Body of pancreas (tissue), 4 donors: ENCODE results near the gene LRRC10B. TPM values are rescaled to one million over a fixed set of nuclear protein-coding genes. Genes with fewer than 3 reads are reported as not detected.

Source experiments
- ATAC-seq: fragments of 150-250 bp; one replicate; pipeline ENCODE4 v1.9.1; 2016
- DNase-seq, 4 donors: peaks; one replicate each; pipeline ENCODE4 v3.0.0-alpha.2; 2019
- H3K27ac ChIP-seq, 4 donors: fragments of 200-600 bp; sonication (generic); 1 replicate in 3 of 4; 2 replicates in 1 of 4; pipeline versions ENCODE4 v1.5.1 to v1.6.1; 2016 to 2019; ENCODE audit warnings: mild to moderate bottlenecking in 1 of 4, mixed read lengths in 1 of 4, moderate library complexity in 1 of 4
- H3K27me3 ChIP-seq, 2 donors: fragments of 200-600 bp; sonication (generic); one replicate each; pipeline ENCODE4 v1.6.0; 2016; ENCODE audit warnings: mild to moderate bottlenecking in 1 of 2
- H3K36me3 ChIP-seq, 2 donors: fragments of 200-600 bp; sonication (generic); replicated peaks in 1 of 2; 2 replicates each; pipeline ENCODE4 v1.5.1; 2016; ENCODE audit warnings: low read depth in 2 of 2; ENCODE audit not compliant: insufficient read depth in 1 of 2
- H3K4me1 ChIP-seq: fragments of 200-600 bp; sonication (generic); one replicate; pipeline ENCODE4 v1.6.0; 2016
- H3K4me3 ChIP-seq, 2 donors: fragments of 200-600 bp; sonication (generic); 1 replicate in 1 of 2; 2 replicates in 1 of 2; pipeline ENCODE4 v1.5.1; 2016 to 2019
- H3K9me3 ChIP-seq, 3 donors: fragments of 200-600 bp; sonication (generic); 1 replicate in 2 of 3; 2 replicates in 1 of 3; pipeline ENCODE4 v1.5.1; 2016
- CTCF ChIP-seq, 7 experiments: fragments of 450-650 bp in 4 of 7; fragments of 200-600 bp in 3 of 7; sonication (generic) in 3 of 7; IDR thresholded peaks; one replicate each; pipeline ENCODE4 v1.5.1; 2016 to 2019; ENCODE audit warnings: antibody characterized with exemption in 7 of 7
- POLR2A ChIP-seq, 3 donors: fragments of 450-650 bp; IDR thresholded peaks; one replicate each; pipeline ENCODE4 v1.6.1; 2016; ENCODE audit warnings: antibody characterized with exemption in 3 of 3, mild to moderate bottlenecking in 2 of 3
- WGBS, 2 donors: methylation state at CpG; one replicate each; pipeline ENCODE4 v1.1.5; 2017; 5-methylcytosine and 5-hydroxymethylcytosine counted together
- intact Hi-C: fragments of 100-400 bp; cut with DNase I; formaldehyde crosslinking; loops from one replicate; pipeline ENCODE4 v1.15.1; 2023
- total RNA-seq, 2 donors: library from RNA; depleted of rRNA; stranded (reverse); fragments of >200 nt; gene quantifications; one replicate each; pipeline ENCODE4 v1.1.0, GENCODE V29; 2016

LRRC10B gene
- total RNA-seq, 2 donors from 2014 or later = 1.6 to 2.9 TPM

DNA sequence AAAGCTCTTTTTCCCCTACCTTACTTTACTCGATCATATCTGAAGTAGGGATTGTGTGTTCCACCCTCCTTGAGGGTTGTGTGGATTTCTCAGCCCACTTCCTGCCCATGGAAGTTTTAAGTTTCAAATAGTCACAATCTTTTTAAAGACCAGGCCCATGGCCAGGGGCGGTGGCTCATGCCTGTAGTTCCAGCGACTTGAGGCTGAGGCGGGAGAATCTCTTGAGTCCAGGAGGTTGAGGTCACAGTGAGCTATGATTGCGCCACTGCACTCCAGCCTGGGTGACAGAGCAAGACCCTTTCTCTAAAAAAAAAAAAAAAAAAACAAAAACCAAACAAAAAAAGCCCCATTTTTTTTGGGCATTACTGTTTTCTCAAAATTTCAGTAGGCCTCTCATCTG is 36.3 kb upstream of the LRRC10B start:
- Histone ChIP-seq H3K9me3 (no peaks in the 10 kb centered on the region), H3K27ac (peak overlapping the region in 1 of 4 donors; percentile 21), H3K36me3 (no peaks in the 10 kb centered on the region), H3K27me3 (no peaks in the 10 kb centered on the region), H3K4me3 (no peak overlapping the region), H3K4me1 (no peaks in the 10 kb centered on the region)
- WGBS, 2 donors = 74 to 81% methylated on average over 5 of the region's 5 CpGs
- DNase-seq (peak in 3 of 4 donors; percentile 32 to 39 (median 33)), ATAC-seq (peak; percentile 35)
- intact Hi-C loops = no loop called here
- TF ChIP-seq CTCF (IDR thresholded peaks at IDR 0.05) (no peak), POLR2A (IDR thresholded peaks at IDR 0.05) (no peak)

- Histone ChIP-seq H3K9me3 (no peaks in the 10 kb centered on the region), H3K4me3 (no peak overlapping the region), H3K27ac (peak overlapping the region in 1 of 4 donors; percentile 21), H3K4me1 (no peaks in the 10 kb centered on the region), H3K36me3 (no peaks in the 10 kb centered on the region), H3K27me3 (no peaks in the 10 kb centered on the region)
- 70 to 82% methylated on average over 5 of the region's 5 CpGs for WGBS, 2 donors
- DNase-seq = peak in 2 of 4 donors; percentile 30
- no peak for TF ChIP-seq POLR2A (IDR thresholded peaks at IDR 0.05)
- no peak for TF ChIP-seq CTCF (IDR thresholded peaks at IDR 0.05)
- intact Hi-C loops = no loop called here
- no peak for ATAC-seq
These were observed 35.7 kb upstream of the LRRC10B start for GRCh38 chr11:61472868-61473267.

GRCh38 chr11:61473370-61474012 is 35.1 kb upstream of the LRRC10B start:
- no peak for ATAC-seq

GRCh38 chr11:61474013-61474643 is 34.4 kb upstream of the LRRC10B start:
- no peak for DNase-seq
- Histone ChIP-seq H3K27ac (no peak overlapping the region), H3K27me3 (peaks cover 0 to 4% of the 10 kb centered on the region in 2 donors), H3K36me3 (no peaks in the 10 kb centered on the region), H3K4me3 (no peak overlapping the region), H3K9me3 (no peaks in the 10 kb centered on the region), H3K4me1 (no peaks in the 10 kb centered on the region)
- WGBS, 2 donors = 80 to 92% methylated on average over 6 of the region's 6 CpGs
- TF ChIP-seq CTCF (IDR thresholded peaks at IDR 0.05) (no peak), POLR2A (IDR thresholded peaks at IDR 0.05) (no peak)
- ATAC-seq = no peak
- intact Hi-C loops = no loop called here

More at GRCh38 chr11:61473370-61474012, 35.1 kb upstream of the LRRC10B start:
- WGBS, 2 donors = 89 to 93% methylated on average over 3 of the region's 3 CpGs
- intact Hi-C loops = no loop called here
- no peak for DNase-seq
- Histone ChIP-seq H3K4me3 (no peak overlapping the region), H3K4me1 (no peaks in the 10 kb centered on the region), H3K27ac (no peak overlapping the region), H3K27me3 (no peaks in the 10 kb centered on the region), H3K9me3 (no peaks in the 10 kb centered on the region), H3K36me3 (no peaks in the 10 kb centered on the region)
- TF ChIP-seq CTCF (IDR thresholded peaks at IDR 0.05) = no peak
- no peak for TF ChIP-seq POLR2A (IDR thresholded peaks at IDR 0.05)
